ENCODE results near the gene ACSL6.

Gene ACSL6

GRCh38 chr5:132013006-132013689 lies 1.7 kb upstream of the ACSL6 start:
- no peak for DNase-seq

GRCh38 chr5:132012371-132013005 lies 1.0 kb upstream of the ACSL6 start:
- no peak for DNase-seq

- no peak for DNase-seq
Observed at GRCh38 chr5:132010989-132011621, 353 bp downstream of the ACSL6 start.

- DNase-seq = no peak
Observed at GRCh38 chr5:132010645-132010988, 841 bp downstream of the ACSL6 start.

GRCh38 chr5:132009706-132010405 lies 1.6 kb downstream of the ACSL6 start:
- no peak for DNase-seq

- no peak for DNase-seq
Observed at GRCh38 chr5:132008961-132009680, 2.3 kb downstream of the ACSL6 start.

GRCh38 chr5:132008163-132008473 lies 3.3 kb downstream of the ACSL6 start:
- DNase-seq = no peak

- DNase-seq = peak; percentile 69
Observed at GRCh38 chr5:132007399-132008162, 3.9 kb downstream of the ACSL6 start.

GRCh38 chr5:132006331-132007120 lies 4.9 kb downstream of the ACSL6 start:
- DNase-seq = no peak

GRCh38 chr5:132005591-132005990 lies 5.9 kb downstream of the ACSL6 start:
- no peak for DNase-seq

- no peak for DNase-seq
Observed at GRCh38 chr5:132003982-132004381, 7.5 kb downstream of the ACSL6 start.

- no peak for DNase-seq
Observed at GRCh38 chr5:132003170-132003744, 8.2 kb downstream of the ACSL6 start.

- DNase-seq = no peak
Observed at GRCh38 chr5:132002757-132003156, 8.7 kb downstream of the ACSL6 start.

- DNase-seq = peak; percentile 40
Observed at GRCh38 chr5:132001647-132002561, 9.6 kb downstream of the ACSL6 start.

GRCh38 chr5:132000677-132001453 lies 10.6 kb downstream of the ACSL6 start:
- no peak for DNase-seq

- DNase-seq = no peak
Observed at GRCh38 chr5:132000241-132000490, 11.3 kb downstream of the ACSL6 start.

- no peak for DNase-seq
Observed at GRCh38 chr5:131999441-132000240, 11.8 kb downstream of the ACSL6 start.

- no peak for DNase-seq
Observed at GRCh38 chr5:131999041-131999440, 12.4 kb downstream of the ACSL6 start.
